A204.1 (cell line): ENCODE measurements around the gene POLR2E.

ENCODE experiments used
- FAIRE-seq: peaks from 2 replicates; lab custom pipeline; 2012; peaks lifted over from hg19 to GRCh38; lab: Jason Lieb, UNC

Gene POLR2E

GRCh38 chr19:1046836-1047695 lies 48.1 kb downstream of the POLR2E start:
- no peak for FAIRE-seq

- no peak for FAIRE-seq
These were observed 49.0 kb downstream of the POLR2E start for GRCh38 chr19:1046117-1046626.

DNA sequence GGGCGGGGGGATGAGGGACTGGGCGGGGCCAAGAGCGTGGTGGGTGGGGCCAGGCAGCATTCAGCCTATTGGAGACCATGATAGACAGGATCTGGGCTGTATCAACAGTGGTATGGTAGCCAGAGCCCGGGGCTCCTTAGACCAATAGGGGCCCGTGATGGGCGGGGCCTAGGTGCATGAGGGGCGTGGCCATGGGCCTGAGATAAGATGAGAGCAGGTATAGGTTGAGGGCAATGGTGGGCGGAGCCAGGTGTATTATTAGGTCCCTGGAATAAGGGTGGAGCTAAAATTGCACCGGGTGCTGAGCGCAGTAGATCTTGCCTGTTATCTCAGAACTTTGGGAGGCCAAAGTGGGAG lies 50.0 kb downstream of the POLR2E start:
- no peak for FAIRE-seq

- no peak for FAIRE-seq
These were observed 52.3 kb downstream of the POLR2E start for GRCh38 chr19:1042689-1043511.

DNA sequence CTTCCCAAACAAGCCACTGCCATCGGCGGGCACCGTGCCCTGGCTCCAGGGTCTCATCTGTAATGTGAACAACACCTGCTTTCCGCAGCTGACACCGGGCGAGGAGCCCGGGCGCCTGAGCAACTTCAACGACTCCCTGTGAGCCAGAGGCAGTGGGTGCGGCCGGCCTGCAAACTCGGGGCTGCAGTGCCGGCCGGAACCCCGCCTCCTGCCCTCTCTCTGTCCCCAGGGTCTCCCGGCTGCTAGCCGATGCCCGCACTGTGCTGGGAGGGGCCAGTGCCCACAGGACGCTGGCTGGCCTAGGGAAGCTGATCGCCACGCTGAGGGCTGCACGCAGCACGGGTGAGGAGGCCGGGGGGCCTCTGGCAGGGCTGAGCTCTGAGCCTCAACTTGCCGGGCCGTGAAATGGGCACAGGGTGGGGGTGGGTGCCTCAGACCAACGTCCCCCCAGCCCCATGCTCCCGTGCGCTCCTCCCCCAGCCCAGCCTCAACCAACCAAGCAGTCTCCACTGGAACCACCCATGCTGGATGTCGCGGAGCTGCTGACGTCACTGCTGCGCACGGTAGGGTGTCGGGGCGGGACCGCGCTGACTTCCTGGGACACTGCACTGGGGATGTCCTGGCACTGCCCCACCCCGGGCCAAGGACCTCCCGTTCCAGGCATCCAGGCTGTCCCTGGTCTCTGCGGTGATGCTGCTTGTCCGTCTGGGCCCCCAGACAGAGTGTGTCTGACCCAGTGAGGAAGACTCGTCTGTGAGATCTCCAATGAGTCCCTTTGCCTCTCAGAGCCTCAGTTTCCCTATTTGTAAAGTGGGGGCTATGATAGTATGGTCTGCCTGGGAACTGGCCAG lies 53.1 kb downstream of the POLR2E start:
- no peak for FAIRE-seq

DNA sequence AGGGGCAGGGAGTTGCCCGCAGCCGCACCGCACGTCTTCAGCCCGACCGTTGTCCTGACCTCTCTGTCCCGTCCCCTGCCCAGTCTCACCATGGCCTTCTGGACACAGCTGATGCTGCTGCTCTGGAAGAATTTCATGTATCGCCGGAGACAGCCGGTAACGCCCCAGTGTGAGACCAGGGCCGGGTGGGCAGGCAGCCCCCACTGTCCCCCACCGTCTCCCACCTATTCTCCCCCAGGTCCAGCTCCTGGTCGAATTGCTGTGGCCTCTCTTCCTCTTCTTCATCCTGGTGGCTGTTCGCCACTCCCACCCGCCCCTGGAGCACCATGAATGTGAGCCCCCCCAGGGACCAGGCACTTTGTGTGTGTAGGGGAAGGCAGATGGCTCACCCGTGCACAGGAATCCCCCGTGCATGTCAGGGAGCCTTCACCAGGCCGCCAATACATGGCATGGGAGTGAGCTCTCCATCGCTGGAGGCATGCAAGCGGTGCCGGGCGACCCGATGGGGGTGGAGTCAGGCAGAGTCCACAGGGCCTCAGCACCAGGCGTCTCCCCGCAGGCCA lies 53.8 kb downstream of the POLR2E start:
- FAIRE-seq: no peak

DNA sequence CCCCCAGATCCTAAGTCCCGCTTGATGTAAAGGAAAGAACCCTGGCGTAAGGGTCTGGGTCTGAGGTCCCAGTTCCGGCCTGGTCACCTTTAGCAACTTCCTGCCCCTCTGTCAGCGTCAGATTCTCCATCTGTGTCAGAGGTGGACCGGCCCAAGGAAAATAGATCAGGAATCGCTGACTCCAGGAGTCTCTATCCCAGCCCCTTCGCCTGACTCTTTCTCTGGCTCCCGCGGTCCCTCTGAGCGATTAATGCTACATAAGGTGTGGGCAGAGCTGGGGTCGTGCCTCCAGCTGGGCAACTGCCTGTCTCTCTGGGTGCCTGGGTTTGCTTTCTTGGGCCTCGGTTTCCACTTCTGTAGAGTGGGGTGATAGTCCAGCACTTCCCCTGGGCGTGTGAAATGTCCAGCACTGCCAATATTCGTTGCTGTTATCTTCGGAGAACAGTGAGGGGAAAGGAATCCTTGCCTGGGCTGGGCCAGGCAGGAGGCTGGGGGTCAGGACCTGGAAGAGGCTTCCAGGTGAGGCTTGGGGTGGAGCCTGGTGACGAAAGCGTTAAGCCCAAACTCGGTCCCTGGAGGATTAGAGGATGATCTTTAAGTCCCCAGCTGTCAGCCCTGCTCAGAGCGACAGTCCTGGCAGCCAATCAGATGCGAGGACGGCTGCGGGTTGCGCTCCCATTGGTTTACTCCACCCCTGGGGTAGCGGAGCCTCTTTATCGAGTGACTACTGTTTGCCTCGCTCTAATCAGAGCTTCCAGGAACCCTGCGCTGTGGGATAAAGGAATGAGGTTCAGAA lies 54.5 kb downstream of the POLR2E start:
- peak; percentile 34 for FAIRE-seq

DNA sequence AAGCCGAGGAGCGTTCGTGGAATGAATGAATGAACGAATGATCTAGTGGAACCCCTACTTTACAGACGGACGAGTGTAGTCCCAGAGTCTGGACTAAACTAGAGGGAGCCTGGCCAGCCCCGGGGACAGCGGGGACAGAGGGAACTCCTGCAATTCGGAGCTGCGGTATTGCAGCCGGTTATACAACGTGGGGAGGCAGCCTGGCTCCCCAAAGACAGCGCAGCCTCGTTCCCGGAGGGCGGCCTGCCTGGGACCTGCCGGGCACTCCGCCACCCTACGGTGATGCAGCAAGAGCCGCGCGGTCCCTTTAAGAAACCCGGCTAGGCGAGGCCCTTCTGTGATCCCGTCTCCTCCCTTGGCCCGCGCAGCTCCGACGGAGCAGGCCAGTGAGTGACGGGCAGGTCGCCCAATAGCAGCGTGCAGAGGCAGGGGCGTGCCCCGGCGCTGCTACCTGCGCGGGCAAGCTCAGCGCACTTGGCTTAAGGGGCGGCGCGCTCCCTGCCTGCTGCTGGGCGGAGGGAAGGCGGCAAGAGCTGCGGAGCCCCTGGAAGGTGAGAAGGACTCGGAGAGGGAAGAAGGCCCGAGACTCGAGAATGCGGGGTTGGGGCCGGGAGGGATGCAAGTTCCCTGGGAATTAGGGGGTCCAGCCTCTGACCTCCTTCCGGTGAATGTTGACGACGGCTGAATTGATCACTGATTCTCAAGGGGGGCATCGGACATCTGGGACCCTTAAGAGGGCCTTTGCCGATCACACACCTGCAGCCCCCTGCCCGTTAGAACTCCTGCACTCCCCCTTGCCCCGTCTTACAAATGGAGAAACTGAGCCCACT lies 55.3 kb downstream of the POLR2E start, which contains the start of gene ABCA7:
Gene ABCA7, plus strand, starts transcription at position 462 of the 830 bp plus-strand sequence. CDS start 1,255 bp downstream, outside the sequence.
- no peak for FAIRE-seq

GRCh38 chr19:1038978-1039645 lies 56.1 kb downstream of the POLR2E start:
- FAIRE-seq: no peak

GRCh38 chr19:1037621-1038064 lies 57.5 kb downstream of the POLR2E start:
- FAIRE-seq: no peak
